Fibroblast of mammary gland (primary cell): Measurements from ENCODE around the gene NOTCH2.
"Not testable (repeated sequence)": the region's sequence is repeated elsewhere in the genome, so short reads cannot be mapped to it uniquely, and the experiment has no call there.

Source experiments
- DNase-seq: peaks from one replicate; pipeline ENCODE4 v3.0.0-alpha.2; 2010; ENCODE audit warnings: low read depth
- H3K4me3 ChIP-seq: 2 replicates; pipeline ENCODE4 v1.5.1; 2011; ENCODE audit warnings: low read depth, mild to moderate bottlenecking, low read length, moderate library complexity; ENCODE audit not compliant: control insufficient read depth
- TF ChIP-seq, protein P1 (sequence below): conservative IDR thresholded peaks from 2 replicates; pipeline ENCODE4 v1.5.1; 2011; ENCODE audit warnings: low read depth, low read length, inconsistent platforms; ENCODE audit not compliant: control insufficient read depth, insufficient read depth

NOTCH2 gene

DNA sequence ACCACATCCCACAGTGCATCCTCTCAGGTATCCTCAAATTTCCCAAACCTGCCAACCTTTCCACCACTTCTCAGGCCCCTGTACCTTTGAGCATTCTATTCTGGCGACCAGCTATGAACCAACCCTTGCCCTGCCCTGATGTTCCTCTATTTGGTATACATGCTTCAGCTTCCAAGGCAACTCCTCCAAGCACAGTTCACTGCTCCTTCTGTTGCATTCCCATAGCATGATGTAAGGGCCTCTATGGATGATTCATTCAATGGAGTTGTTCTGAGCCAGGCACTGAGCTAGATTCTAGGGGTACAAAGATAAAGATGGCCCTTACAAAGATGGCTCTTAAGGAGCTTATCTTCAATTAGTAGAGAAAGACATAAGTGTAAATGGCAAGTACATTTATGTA, 21.4 kb upstream of the NOTCH2 start:
- DNase-seq, H3K4me3 ChIP-seq: not testable (repeated sequence)

DNA sequence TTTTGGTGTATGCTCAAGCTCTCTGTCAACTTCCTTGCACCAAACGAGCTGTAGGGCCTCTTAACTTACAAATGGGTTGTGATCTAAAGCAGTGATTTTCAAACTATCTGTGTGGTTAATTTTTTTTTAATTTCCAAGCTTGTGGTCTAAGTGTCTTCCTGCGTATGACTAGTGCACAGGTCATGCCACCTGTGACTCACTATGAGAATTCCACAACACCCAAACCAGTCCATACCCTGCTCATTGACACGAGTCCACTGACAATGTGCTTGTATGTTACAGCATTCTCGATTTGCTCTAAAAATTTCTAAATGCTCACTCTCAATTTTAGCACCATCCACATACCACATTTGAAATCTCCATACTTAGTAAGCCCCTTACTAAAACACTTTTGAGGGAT, 18.5 kb upstream of the NOTCH2 start:
- peak; percentile 92 for DNase-seq
- H3K4me3 ChIP-seq, result not testable (repeated sequence)

DNA sequence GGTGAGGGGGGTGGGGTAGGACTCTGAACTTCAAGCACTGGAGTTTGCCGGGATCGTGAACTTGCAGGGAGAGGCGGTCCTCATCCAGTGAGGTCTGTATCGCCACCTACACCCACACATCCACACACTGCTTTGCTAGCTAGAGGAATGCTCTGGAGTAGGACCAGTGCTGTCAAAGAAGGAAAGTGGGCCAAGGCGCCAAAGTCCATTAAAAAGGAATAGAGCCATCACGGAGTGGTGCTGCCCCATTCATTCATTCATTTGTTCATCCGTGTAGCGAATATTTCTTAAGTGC, 405 bp upstream of the NOTCH2 start:
- not testable (repeated sequence) for H3K4me3 ChIP-seq, DNase-seq

DNA sequence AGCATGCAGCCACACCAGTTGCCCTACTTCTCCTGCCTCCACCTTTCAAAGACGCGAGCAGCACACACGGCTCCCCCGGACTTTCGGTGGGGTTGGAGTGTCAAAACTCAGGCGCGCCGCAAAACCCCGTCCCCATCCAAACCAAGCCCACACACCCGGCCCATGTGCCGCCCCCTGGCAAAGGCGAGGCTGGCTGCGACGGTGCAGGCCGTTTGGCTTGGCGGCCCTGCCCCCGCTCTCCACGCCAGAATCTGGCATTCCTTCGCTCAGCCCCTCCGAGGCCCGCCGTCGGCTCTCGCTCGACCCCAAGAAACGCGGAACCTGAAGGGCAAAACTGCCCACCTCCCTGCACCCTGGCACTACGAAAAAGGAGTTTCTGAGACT, 787 bp downstream of the NOTCH2 start:
- not testable (repeated sequence) for DNase-seq
- peak overlapping the region; percentile 36 for H3K4me3 ChIP-seq

DNA sequence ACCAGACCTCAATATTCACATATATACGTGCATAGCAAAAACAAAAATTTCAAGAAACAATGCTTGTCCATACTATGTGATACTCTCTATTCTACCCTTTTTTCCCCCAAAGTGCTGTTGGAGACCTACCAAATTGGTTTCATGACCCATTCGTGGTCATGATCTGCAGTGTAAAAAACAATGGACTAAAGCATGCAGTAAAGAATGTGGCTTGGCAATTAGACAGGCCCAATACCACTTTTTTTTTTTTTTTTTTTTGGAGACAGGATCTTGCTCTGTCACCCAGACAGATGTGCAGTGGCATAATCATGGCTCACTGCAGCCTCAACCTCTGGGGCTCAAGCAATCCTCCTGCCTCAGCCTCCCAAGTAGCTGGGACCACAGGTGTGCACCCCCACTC, 21.3 kb downstream of the NOTCH2 start:
- not testable (repeated sequence) for H3K4me3 ChIP-seq
- DNase-seq, result peak; percentile 30

DNA sequence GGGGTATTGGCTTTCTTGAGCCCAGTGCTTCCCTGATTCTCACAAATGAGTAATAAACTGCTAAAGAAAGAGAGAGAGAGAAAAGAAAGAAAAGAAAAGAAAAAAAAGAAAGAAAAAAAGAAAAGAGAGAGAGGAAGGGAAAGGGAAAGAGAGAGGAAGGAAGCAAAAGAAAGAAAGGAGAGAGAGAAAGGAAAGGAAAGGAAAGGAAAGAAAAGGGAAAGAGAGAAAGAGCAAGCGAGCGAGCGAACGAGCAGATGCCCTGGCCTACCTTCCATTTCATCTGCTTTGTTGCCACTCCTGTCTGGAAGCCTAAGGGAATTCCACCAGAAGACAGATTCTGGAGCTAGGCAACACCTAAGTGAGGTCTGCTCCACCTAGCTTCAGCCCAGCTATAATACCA, 27.7 kb downstream of the NOTCH2 start:
- DNase-seq, result not testable (repeated sequence)

DNA sequence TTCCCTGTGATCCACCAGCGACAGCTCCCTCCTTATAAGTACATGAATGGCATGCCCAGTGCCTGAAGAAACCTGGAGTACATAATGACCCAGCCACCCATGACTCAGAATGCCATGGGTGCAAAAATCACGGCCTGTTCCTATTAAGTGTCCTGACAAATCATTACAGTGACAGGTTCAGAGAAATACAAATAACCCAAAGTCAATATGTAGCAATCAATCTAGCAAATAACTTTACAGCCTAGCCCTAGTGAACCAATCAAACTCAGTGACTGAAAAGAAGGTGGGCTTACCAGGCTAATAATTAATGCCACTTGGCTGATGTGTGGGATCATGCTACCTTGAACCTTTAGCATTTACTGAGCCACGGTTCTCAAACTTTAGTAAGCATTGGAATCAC, 37.2 kb downstream of the NOTCH2 start:
- DNase-seq, H3K4me3 ChIP-seq: not testable (repeated sequence)

More for the DNA sequence above, 27.7 kb downstream of the NOTCH2 start:
- H3K4me3 ChIP-seq, result not testable (repeated sequence)

DNA sequence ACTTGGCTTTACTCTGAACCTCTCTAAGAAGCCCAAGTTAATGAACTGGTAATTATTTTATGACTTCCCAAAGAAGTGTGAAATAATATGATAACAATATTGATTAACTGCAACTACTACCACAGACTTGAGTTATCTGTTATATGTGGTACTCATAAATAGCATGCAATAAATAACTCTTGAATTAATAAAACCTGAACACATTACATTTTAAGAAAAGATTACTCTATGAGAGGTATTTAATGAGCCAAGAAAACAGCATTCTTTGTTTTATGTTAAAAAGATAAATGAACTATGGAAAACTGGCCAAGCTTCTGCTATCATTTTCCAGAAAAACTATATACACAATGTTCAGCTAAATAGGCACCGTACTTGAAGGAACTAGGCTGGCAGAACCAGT, 45.7 kb downstream of the NOTCH2 start:
- DNase-seq, H3K4me3 ChIP-seq: not testable (repeated sequence)

DNA sequence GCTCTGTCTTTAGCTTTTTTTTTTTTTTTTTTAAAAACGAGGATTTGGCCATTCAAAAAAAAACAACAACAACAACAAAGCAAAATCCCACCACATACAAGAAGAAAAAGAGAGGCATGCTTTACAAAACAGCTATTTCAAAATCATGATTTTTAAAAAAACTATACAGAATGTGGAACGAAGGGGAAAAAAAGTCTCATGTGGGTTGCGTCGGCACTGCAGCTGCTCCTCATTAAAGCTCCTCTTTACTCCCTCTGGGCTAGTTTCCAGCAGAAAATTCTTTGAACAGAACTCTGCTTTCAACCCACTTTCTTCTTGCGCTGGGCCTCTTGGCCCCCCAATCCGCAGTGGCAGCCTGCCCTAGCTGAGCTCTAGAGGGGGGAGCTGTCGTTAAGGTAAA, 54.5 kb downstream of the NOTCH2 start:
- not testable (repeated sequence) for H3K4me3 ChIP-seq, DNase-seq

DNA sequence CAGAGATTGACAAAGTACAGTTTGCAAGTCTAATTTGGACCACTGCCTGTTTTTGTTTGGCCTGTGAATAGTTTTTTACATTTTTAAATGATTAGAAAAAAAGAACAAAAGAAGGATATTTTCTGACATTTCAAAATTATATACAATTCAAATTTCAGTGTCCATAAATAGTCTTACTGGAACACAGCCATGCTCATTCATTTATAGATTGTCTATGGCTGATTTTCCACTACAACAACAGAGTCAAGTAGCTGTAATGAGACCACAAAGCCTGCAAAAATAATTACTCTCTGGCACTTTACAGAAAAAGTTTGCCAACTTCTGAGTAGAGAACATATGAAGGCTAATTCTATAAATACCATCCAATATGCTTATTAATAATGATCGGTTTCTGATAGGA, 61.1 kb downstream of the NOTCH2 start:
- DNase-seq, H3K4me3 ChIP-seq: not testable (repeated sequence)

DNA sequence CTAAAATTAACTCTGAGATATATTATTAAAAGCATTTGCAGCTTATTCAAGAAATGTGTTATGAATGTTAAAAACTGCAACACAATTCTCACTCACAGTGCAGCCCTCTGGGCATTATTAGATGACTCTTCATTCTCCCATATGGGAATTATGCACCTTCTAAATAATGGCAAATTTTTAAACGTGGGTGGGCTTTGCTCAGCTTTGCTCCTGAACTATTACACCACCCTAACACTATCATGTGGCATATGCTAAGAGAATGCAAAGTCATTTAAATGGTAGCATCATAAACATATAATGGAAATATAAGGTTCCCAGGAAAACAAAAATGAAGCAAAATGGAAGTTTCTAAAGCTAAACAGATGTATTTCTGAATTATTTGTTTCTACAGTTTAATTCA, 61.6 kb downstream of the NOTCH2 start:
- H3K4me3 ChIP-seq, DNase-seq: not testable (repeated sequence)

DNA sequence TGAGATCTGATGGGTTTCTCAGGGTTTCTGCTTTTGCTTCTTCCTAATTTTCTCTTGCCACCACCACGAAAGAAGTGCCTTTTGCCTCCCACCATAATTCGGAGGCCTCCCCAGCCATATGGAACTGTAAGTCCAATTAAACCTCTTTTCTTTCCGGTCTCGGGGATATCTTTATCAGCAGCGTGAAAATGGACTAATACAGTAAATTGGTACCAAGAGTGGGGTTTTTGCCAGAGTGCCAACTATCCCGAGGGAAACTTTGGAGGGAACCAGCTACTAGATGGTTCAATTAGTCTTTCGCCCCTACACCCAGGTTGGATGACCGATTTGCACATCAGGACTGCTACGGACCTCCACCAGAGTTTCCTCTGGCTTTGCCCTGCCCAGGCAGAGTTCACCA, 68.4 kb downstream of the NOTCH2 start:
- DNase-seq, H3K4me3 ChIP-seq: not testable (repeated sequence)

DNA sequence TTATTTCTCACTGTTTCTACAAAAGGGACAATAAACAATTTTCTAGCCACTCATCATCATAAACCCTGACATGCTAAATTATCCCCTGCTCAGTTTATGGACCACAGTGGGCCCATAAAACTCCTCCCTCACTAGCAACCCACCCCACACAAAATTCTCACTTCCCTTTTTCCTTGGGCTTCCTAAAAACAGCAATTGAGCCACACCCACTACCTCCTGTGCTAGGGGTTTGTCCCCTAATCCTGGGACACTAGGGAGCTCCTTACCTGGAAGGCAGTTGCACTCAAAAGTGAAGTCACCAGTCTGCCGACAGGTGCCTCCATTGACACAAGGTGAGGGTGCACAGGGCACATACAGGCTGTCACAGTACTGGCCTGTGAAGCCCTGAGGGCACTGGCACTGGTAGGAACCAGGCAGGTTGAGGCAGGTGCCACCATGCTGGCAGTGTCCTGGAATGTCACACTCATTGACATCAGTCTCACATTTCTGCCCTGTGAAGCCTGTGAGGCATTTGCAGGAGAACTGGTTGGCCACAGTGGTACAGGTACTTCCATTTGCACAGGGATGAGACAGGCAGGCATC, 72.6 kb downstream of the NOTCH2 start:
- not testable (repeated sequence) for DNase-seq, H3K4me3 ChIP-seq

DNA sequence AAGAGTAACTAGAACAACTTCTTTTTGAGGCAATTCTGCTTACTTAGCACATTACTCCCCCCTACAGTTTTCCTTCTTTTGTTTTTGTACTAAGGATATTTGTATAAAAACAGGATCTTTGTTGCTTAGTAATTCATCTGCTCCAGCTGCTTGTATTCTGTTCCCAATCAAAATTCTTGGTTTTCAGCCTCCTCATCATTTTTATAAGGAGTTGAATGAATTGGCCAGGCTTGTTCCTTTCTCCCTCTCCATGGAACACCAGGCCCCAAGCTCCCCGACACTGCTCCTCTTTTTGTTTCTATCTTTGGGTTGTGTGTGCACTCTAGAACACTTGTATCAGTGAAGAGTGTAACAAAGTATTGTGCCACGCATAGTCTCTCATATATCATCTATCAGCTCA, 73.5 kb downstream of the NOTCH2 start:
- not testable (repeated sequence) for H3K4me3 ChIP-seq, DNase-seq

DNA sequence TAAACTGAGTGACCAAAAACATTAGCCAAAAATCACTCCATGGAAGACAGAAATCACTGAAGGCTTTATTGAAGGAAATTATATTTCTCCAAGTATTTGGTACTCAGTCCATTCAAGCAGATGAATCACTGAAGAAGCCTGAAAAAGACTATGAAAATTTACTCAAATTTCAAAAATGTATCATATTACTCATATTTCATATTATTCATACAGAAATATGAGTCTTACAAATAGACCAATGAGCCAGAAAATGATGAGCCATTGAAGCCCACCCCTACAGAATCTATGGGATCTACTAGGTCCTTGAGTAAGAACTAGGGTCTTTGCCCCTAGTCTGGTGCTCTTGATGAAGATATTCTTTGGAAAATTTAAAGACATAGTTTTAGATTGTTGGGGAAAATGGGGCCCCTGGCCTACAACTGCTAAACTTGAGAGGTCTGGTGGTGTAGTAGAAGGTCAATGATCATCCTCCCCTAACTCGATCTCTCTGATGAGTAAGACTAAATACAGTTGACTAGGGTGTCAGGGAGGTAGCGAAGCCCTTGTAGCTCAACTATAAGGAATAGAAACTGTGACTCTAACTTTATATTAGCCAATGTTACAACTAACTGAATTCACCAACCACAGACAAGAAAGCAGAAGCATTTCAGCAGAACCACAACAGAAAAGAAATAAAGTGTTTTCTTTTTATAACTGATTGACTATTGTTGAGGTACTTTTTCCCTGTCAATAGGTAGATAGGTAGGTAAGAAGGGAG, 81.0 kb downstream of the NOTCH2 start:
- DNase-seq, result no peak
- TF ChIP-seq, protein P1, sequence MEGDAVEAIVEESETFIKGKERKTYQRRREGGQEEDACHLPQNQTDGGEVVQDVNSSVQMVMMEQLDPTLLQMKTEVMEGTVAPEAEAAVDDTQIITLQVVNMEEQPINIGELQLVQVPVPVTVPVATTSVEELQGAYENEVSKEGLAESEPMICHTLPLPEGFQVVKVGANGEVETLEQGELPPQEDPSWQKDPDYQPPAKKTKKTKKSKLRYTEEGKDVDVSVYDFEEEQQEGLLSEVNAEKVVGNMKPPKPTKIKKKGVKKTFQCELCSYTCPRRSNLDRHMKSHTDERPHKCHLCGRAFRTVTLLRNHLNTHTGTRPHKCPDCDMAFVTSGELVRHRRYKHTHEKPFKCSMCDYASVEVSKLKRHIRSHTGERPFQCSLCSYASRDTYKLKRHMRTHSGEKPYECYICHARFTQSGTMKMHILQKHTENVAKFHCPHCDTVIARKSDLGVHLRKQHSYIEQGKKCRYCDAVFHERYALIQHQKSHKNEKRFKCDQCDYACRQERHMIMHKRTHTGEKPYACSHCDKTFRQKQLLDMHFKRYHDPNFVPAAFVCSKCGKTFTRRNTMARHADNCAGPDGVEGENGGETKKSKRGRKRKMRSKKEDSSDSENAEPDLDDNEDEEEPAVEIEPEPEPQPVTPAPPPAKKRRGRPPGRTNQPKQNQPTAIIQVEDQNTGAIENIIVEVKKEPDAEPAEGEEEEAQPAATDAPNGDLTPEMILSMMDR, result no peak
- H3K4me3 ChIP-seq, result no peak overlapping the region
